RKO (cell line): ENCODE measurements around the gene KCNH1.
A peak's percentile ranks its signal among the peaks of the same experiment; 100 is the strongest.
"Not testable (repeated sequence)": the region's sequence is repeated elsewhere in the genome, so short reads cannot be mapped to it uniquely, and the experiment has no call there.

Experiments used
- DNase-seq: peaks from one replicate; pipeline ENCODE4 v3.0.0-alpha.2; 2016; ENCODE audit warnings: low spot score

Gene KCNH1

DNA sequence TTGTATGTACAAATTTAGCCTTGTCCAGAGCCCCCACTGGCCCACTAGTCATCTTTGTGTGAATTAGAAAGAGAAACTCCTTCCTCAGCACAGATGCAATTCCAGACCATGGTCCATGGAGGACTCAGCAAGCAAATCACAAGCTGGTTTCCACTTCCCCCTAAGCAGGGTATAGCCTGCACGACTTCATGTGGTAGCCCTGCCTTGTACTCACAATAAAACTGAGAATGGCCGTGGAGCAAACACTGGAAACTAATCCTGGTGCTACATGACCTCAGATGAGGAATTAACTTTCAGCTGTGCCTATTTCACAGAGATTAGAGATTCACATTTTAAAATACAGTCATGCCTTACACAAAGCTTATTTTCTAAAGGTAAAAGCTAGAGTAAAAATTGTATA lies 32.5 kb downstream of the KCNH1 start:
- no peak for DNase-seq

DNA sequence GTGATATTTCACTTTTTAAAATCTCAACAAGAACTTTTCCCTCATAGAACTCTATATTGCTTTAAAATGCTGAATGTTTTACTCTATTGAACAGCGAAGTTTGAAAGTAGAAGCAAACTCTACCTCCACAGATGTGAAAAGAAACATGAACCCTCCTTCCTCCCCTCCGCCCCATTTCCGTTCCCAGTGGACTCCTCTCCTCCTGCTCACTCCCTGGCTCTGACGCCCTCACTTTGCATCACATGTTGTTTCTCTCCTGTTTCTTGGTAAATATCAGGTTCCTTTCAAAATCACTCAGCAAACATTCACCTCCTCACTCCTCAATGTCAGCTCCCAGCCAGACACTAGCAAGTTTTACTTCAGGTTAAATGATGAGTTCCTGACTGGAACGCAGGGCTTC lies 34.6 kb downstream of the KCNH1 start:
- no peak for DNase-seq

DNA sequence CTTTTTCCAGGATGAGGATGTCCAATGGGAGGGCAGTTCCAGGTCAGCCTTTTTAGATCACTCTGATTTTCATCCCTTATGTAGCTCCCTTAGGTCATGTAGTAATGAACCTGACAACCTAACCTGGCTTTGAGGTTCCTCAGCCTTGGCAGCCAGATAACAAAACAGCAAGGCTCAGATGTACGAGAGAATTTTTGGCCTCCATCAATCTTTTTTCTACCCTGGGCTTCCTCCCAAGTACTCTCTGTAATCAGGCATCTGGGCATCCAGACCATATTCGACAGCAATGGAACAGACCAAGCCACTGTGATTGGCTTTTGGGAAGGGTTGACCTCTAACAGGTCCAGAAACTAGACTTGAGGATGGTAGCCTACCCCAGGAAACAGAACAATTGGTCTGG lies 38.6 kb downstream of the KCNH1 start:
- no peak for DNase-seq

DNA sequence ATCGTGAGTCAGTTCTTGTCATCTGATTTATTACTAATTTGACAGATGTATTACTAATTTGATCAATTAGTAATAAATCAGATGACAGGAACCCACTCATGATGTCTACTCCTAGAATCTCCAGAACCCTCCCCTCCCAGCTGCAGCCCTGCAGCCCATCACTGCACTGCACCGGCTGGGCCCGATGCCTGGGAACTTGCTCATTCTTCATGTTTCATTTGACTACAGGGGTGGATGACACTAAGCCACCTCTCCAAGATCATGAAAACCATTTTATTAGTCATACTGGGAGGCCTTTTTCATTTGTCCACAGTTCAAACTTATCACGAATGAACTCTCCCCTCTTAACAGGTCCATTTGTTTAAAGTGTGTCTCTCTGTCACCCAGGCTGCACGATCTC lies 41.0 kb downstream of the KCNH1 start:
- DNase-seq, result peak; percentile 0

DNA sequence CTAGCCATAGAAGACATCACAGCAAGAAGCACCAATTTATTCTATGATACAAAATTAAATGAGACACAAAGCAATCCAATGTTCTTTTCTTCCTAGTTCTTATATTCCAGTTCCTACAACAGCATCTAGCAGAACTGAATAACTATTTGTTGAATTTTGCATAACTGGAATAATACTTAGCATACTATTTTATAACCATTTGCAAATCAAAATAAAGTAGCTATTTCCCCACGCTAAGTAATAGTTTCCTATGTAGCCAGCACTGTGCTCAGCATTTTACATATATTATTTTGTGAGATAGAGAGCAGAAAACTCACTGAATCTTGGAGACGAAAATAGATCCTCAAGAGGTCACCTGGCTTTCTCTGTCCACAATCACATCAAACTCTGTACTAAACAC lies 42.1 kb downstream of the KCNH1 start:
- no peak for DNase-seq

DNA sequence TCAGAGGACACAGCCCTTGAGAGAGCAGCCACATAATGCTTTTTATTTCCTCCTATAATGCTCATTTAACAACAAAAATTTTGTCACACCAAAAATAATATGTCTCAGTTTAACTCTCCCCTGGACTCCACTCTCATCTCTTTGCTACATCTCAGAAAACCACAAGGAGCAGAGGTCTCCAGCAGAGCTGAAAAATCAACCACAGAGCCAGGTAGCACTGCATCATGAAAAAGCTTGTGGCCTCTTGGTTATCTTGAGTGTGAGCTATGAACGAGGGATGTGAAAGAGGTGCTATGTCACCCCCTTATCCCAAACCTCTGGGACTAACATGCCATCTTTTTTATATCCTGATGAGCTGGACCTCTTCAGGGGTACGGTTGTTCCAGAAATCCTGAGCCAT lies 44.4 kb downstream of the KCNH1 start:
- DNase-seq, result no peak

DNA sequence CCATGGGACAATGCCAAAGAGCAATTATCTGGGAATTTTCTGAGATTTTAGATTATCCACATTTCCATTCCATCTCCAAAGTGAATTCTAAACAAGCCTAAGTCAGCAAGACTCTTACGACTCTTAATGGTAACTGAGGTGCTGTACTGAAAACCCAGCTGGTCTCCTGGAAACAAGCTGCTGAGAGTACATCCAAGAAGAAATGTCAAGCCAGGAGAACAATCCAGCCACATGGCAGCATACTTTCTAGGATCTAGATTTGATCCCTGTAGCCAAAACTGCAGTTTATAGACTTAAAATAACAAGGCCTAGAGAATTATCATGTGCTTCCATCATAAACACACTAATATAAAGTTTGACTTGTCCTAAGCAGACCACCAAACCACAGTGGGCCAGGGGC lies 45.8 kb downstream of the KCNH1 start:
- DNase-seq, result no peak

DNA sequence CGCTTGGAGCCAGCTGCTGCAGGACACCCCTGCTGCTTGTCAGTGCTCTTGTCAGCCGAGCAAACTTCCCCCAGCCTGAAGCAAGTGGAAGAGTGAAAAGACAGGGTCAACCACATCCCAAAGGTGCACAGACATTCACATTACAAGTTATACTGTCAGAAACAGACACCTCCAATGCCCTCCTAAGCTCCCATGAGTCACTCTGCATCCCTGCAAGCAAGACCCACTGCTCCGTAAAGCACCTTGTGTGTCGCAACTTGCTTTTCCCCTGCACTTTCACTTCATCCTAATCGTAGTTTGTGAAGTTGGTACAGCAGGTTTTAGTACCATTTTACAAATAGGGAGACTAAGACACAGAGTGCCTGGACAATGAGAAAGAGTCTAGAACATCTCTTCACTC lies 51.1 kb downstream of the KCNH1 start:
- DNase-seq, result no peak

DNA sequence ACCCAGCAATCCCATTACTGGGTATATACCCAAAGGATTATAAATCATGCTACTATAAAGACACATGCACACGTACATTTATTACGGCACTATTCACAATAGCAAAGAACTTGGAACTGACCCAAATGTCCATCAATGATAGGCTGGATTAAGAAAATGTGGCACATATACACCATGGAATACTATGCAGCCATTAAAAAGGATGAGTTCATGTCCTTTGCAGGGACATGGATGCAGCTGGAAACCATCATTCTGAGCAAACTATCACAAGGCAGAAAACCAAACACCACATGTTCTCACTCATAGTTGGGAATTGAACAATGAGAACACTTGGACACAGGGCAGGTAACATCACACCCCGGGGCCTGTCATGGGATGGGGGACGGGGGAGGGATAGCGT lies 52.5 kb downstream of the KCNH1 start:
- not testable (repeated sequence) for DNase-seq

DNA sequence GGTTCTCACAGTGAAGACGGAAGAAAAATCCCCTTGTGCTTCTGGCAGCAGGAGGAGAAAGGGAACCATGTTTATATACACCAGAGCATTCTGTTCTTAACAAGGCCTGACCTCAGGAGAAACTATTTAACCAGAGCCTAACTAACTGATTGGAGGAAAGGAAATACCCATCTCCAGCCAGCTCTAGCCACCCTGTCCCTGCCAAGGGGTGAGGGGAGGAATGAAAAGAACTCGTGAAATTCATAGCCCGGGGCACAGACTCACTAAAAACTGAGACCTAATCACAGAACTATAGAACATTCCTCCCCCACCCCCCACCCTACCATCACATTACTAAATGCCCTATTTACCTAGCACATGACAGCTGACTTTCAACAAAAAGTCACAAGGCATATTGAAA lies 65.0 kb downstream of the KCNH1 start:
- no peak for DNase-seq

DNA sequence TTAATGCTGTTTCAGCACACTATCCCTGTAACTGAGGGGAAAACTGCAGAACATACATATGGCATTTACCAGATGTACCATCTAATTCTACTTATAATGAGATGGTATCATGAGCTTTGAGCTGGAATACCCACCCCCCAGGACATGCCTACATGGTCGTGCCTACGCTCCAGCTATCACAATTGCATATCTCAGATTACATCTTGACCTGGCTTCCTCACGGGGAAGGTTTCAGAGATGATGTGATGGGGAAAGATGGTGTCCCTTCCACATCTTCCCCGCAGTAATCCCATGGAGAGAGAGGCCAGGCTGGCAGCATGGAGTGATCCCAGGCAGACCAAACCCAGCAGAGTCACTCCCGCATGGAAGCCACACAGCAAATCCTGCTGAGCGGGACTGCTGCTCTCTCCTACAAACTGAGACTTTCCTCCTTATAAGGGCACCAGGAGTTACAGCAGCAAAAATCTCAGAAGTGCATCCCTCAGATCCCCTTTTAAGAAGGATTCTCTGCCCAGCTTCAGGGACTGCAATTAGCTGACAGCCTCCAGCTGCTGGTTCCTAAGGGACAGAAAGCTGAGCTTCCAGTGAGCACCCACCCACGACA lies 67.1 kb downstream of the KCNH1 start:
- no peak for DNase-seq

DNA sequence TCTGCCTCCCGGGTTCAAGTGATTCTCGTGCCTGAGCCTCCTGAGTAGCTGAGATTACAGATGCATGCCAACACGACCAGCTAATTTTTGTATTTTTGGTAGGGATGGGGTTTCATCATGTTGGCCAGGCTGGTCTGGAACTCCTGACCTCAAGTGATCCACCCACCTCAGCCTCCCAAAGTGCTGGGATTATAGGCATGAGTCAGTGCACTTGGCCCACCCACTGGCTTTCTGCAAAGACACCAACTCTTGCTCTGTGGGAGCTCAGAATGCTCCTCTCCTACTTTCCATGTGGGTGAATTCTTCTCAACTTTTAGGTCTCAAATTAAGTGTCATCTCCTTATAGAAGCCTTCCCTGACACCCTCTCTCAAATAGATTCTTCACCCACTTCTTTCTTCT lies 92.1 kb downstream of the KCNH1 start:
- DNase-seq, result not testable (repeated sequence)

DNA sequence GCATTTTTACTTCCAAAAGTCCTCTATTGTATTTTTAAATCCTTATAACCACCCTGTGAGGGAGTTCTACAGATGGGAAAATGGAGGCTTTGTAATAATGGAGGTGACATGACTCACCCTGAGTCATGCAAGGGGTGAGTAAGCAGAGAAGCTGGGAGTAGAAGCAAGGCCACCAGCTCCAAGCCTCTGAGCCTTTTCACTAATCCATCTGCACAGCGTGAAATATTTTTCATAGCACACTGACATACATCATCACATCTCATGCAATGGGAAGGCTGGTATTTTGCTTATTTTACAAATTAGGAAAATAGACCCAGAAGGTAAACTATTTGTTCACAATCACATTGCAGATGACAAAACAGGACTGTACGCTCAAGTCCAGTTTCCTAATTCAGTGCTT lies 96.9 kb downstream of the KCNH1 start:
- peak; percentile 64 for DNase-seq

DNA sequence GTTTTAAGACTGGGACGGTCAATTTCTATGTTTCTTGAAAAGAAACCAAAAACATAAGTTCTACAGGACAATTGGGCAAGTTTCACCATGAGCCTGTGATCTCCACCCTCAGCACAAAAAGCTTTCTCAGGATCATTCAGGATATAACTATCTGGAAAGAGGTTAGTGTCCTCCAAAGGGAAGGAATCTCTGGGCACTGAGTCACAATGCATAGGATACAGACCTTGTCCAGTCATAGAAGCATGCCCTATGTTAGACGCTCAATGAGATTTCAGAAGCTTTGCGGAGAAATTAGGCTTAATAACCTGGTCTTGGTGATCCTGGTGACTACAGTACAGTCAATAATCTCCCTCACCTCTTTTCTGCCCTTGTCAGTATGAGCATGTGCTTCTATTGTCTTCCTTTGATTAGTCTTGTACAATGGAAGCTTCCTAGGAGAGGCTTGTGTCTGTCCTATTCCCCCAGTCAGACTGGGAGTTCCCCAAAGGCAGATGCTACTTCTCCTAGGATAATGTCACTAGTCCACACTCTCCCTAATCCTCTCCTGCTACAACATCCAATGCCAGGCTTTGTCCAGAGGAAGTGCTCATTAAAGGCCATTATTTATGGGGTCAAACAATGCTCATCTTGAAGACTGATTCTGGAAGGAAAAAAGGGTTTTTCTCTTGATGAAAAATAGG lies 97.4 kb downstream of the KCNH1 start:
- no peak for DNase-seq

DNA sequence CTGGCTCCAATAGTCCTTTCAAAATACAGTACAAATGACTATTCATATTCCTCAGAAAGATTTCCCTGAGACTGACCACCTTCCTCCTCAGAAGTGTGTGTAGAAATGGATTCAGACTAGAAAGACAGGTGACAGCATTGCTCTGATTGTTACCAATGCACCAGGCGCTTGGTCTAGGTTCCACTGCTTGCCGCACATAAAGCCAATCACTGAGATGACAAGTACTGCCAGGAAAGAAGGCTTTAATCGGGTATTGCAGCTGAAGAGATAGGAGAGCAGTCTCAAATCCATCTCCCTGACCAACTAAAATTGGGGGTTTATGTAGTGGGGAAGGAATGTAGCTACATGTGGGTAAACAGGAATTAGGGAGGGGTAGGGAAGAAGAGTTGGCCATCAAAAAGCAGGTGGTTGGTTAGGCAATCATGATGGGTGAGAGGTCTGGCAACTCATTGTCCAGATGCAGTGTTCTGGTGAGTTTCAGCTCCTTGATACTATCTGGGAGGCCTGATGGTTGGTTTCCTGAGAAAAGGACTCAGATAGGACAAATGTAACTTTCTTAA lies 98.0 kb downstream of the KCNH1 start:
- DNase-seq, result no peak

DNA sequence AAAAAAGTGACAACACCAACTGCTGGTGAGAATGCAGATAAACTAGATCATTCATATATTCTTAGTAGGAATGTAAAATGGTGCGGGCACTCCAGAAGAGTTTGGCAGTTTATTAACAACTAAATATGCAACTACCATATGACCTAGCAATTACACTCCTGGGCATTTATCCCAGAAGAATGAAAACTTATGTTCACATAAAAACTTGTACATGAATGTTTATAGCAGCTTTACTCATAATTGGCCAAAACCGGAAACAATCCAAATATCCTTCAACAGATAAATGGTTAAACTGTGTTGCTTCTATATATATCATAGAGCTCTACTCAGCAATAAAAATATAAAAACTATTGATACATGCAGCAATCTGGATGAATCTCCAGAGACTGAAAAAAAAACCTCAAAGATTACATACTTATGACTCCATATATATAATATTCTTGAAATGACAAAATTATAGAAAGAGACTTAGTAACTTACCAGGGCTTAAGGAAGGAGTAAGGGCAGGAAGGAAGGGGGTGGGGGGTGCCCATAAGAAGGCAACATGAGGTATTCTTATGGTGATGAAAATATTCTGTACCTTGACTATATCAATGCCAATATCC lies 99.9 kb downstream of the KCNH1 start:
- no peak for DNase-seq

DNA sequence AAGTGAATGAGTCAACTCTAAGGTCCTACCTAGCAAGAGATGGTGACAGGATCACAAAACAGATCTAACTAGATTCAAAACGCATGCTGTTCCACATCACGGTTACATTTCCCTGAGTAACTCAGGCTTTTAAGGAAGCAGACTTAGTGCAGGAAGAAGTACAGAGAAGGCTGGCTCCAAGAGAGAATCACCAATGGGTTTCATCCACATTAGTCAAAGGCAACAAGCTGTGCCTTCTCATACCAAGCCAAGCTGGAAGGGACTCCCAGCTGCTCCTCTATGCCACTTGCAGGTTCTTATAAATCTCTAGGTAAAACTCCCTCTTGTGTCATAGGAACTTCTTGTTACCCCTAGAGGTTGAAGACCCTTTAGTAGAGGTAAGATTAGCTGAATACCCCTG lies 109.0 kb downstream of the KCNH1 start:
- DNase-seq, result no peak

DNA sequence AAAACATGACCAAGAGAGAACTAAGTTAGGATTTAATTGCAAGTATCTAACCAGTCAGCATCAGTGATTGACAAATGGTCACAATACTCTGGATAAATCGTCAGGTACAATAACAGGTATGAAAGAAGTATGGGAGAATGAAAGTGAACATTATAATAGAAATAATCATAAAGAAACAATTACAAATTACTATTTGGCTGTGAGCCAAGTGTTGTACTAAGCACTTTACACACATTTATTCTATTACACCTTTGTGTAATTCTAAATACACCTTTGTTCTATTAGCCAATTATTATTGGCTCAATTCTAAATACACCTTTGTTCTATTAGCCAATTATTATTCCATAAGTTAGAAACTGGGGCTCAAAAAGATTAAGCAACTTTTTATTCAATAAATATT lies 114.7 kb downstream of the KCNH1 start:
- DNase-seq, result no peak

DNA sequence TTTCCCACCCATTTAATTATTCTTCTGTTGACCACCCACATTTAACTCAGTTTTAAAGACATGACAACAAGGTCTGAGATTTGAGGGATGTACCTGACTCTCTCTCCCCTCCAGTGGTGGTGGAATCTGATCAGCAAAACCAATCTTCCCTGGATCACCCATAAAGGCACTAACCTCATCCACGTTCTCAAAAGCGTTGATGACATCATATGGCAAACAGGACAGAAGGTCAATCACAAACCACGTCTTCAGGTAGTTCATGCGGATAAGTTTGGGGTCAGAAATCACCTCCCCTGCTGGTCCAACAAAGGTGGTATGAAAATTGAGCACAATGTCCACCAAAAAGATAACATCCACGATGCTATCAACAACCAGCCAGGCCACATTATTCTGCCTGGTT lies 115.3 kb downstream of the KCNH1 start:
- DNase-seq, result no peak

DNA sequence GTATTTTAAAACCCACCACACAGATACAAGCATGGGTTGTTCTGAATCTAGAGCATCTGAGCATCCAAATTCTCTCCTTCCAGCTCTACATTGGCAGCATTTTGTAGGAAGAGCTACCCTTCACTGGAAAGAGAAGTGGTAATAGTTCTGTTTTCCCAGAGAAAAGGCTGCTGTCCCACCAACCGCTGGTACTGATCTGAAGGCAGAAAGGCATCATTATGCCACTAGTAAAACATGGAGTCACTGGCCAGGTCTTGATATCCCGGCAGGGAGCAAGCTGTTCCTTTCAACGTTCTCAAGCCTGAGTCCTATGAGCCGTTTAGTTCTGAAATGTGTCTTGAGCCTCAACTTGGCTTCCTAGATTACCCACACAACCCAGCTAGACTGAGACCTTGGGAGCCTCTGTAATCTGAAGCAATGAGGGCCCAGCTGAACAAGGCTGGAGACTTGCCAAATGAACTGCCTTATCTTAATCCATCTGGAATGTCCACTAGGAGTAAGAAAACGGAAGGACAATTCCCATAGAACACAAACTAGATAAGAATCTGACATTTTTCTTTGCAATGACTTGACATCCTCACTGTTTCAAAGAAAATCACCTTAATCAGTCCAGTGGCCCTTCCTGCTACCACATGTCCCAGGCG lies 116.8 kb downstream of the KCNH1 start:
- no peak for DNase-seq

DNA sequence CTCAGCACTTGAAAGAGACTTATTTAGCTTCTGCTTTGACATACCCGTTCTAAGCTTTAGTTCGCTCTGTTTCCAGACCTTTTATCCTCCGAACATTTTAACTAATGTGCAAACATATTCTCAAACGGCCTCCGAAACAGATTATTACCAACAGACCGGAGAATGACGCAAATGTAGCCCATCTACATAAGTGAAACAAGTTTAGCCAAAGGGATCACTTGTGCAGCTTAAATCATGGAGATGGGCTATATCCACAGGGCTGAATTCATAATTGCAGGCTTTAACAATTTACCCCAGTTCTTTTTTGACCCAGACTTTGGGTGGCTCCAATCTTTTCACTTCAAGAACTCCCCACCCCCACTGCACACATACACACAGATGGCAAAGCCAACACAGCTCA lies 119.7 kb downstream of the KCNH1 start:
- no peak for DNase-seq

DNA sequence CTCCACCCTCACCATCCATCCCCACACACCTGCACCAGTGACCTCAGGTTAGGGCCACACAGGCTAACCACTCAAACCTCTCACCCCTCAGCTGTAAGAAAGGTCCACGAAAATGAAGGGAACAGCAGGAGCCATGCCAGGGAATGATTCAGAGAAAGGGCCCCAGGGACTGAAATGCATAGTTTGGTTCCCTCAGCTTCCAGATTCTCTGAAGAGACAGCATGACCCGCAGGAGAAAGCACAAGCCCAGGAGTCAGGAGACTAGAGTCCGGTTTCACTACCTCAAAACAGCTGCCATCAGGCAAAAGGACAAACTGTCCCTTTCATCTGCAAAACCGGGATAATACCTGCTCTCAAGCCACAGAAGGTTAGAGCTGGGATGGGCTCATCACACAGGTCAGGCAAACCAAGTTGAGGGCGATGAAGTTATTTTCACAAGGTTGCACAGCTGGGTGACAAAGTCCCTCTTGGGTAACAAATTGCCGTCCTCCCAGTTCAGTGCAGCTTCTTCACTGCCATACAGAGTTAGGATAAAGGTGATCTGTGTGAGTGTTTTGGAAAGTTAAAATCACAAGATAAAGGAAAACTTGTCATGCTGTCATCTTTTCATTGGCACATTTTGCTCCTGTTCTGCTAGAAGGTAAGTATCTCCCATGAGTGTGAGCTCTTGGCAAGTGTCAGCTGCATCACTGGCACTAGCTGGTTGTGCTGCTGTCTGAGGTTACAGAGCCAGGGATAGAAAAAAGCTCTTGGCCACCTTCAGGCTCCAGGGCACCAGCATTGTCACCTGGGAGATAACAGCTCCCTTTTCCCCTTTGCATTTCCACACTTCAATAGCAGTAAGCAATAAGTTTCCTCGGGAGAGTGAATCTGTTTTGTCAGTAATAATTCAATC lies 120.4 kb downstream of the KCNH1 start:
- no peak for DNase-seq
